Body of pancreas (tissue), 4 donors: ENCODE results near the gene HMCN2. TPM values are rescaled to one million over a fixed set of nuclear protein-coding genes. Genes with fewer than 3 reads are reported as not detected.

Experiments used
- ATAC-seq: fragments of 150-250 bp; one replicate; pipeline ENCODE4 v1.9.1; 2016
- DNase-seq, 4 donors: peaks; one replicate each; pipeline ENCODE4 v3.0.0-alpha.2; 2019
- H3K27ac ChIP-seq, 4 donors: fragments of 200-600 bp; sonication (generic); 1 replicate in 3 of 4; 2 replicates in 1 of 4; pipeline versions ENCODE4 v1.5.1 to v1.6.1; 2016 to 2019; ENCODE audit warnings: mild to moderate bottlenecking in 1 of 4, mixed read lengths in 1 of 4, moderate library complexity in 1 of 4
- H3K27me3 ChIP-seq, 2 donors: fragments of 200-600 bp; sonication (generic); one replicate each; pipeline ENCODE4 v1.6.0; 2016; ENCODE audit warnings: mild to moderate bottlenecking in 1 of 2
- H3K36me3 ChIP-seq, 2 donors: fragments of 200-600 bp; sonication (generic); replicated peaks in 1 of 2; 2 replicates each; pipeline ENCODE4 v1.5.1; 2016; ENCODE audit warnings: low read depth in 2 of 2; ENCODE audit not compliant: insufficient read depth in 1 of 2
- H3K4me1 ChIP-seq: fragments of 200-600 bp; sonication (generic); one replicate; pipeline ENCODE4 v1.6.0; 2016
- H3K4me3 ChIP-seq, 2 donors: fragments of 200-600 bp; sonication (generic); 1 replicate in 1 of 2; 2 replicates in 1 of 2; pipeline ENCODE4 v1.5.1; 2016 to 2019
- H3K9me3 ChIP-seq, 3 donors: fragments of 200-600 bp; sonication (generic); 1 replicate in 2 of 3; 2 replicates in 1 of 3; pipeline ENCODE4 v1.5.1; 2016
- POLR2A ChIP-seq, 3 donors: fragments of 450-650 bp; IDR thresholded peaks; one replicate each; pipeline ENCODE4 v1.6.1; 2016; ENCODE audit warnings: antibody characterized with exemption in 3 of 3, mild to moderate bottlenecking in 2 of 3
- WGBS, 2 donors: methylation state at CpG; one replicate each; pipeline ENCODE4 v1.1.5; 2017; 5-methylcytosine and 5-hydroxymethylcytosine counted together
- intact Hi-C: fragments of 100-400 bp; cut with DNase I; formaldehyde crosslinking; loops from one replicate; pipeline ENCODE4 v1.15.1; 2023
- small RNA-seq: library from RNA; depleted of rRNA; stranded (forward); fragments of <200 nt; gene quantifications from one replicate; pipeline ENCODE3, GENCODE V24; 2016
- total RNA-seq, 2 donors: library from RNA; depleted of rRNA; stranded (reverse); fragments of >200 nt; gene quantifications; one replicate each; pipeline ENCODE4 v1.1.0, GENCODE V29; 2016

Gene HMCN2
- total RNA-seq, 2 donors from 2014 or later: 0.78 to 3.6 TPM

GRCh38 chr9:130483371-130483971 lies 217.9 kb downstream of the HMCN2 start:
- Histone ChIP-seq H3K27me3 (no peaks in the 10 kb centered on the region), H3K9me3 (no peaks in the 10 kb centered on the region), H3K4me1 (no peaks in the 10 kb centered on the region), H3K27ac (no peak overlapping the region), H3K36me3 (no peaks in the 10 kb centered on the region), H3K4me3 (no peak overlapping the region)
- DNase-seq (no peak), ATAC-seq (no peak)
- intact Hi-C loops: no loop called here
- no peak for TF ChIP-seq POLR2A (IDR thresholded peaks at IDR 0.05)
- WGBS, 2 donors: 69 to 80% methylated on average over 14 to 16 of the region's 16 CpGs

Small RNAs within 50 kb of the gene (small RNA-seq; reads per million reads assigned to genes)
- not detected for gene RN7SL665P

Other genes starting within 250 kb of the HMCN2 start
- 10 to 100 TPM; 17.1 to 17.9 TPM for gene FNBP1, start 222.6 kb upstream of the HMCN2 start, total RNA-seq
- gene GPR107, start 211.9 kb upstream of the HMCN2 start, total RNA-seq: 10 to 100 TPM in 1 of 2 donors, 1 to 10 TPM in 1; 9.6 to 11.4 TPM
- 1 to 10 TPM; 3.9 to 4.3 TPM for gene NCS1, start 93.4 kb upstream of the HMCN2 start, total RNA-seq
- gene ASS1, start 179.2 kb downstream of the HMCN2 start, total RNA-seq: 100 to 1,000 TPM in 1 of 2 donors, 10 to 100 TPM in 1; 31.6 to 120 TPM